Endothelial cell of umbilical vein (primary cell): ENCODE measurements around the gene GLRX.

ENCODE experiments used
- EZH2 ChIP-seq: IDR thresholded peaks from 2 replicates; pipeline ENCODE4 v1.6.1; 2012; ENCODE audit warnings: borderline replicate concordance, low read depth, mild to moderate bottlenecking, moderate library complexity, low read length, inconsistent platforms; ENCODE audit not compliant: severe bottlenecking
- GATA2 ChIP-seq: IDR thresholded peaks from 2 replicates; pipeline ENCODE4 v1.7.0; 2011; ENCODE audit warnings: low read depth, mild to moderate bottlenecking, moderate library complexity, mixed read lengths, low read length; ENCODE audit not compliant: insufficient read length, insufficient read depth
- JUN ChIP-seq: IDR thresholded peaks from 2 replicates; pipeline ENCODE4 v1.6.1; 2011; ENCODE audit warnings: borderline replicate concordance, low read depth; ENCODE audit not compliant: insufficient read length, insufficient read depth
- MAX ChIP-seq: IDR thresholded peaks from 2 replicates; pipeline ENCODE4 v1.6.1; 2011; ENCODE audit not compliant: insufficient read depth, insufficient read length
- POLR2A ChIP-seq: IDR thresholded peaks from 2 replicates; pipeline ENCODE4 v1.6.1; 2012; ENCODE audit warnings: low read depth, mild to moderate bottlenecking, control low read depth, low read length
- POLR2AphosphoS5 ChIP-seq: IDR thresholded peaks from 2 replicates; pipeline ENCODE4 v1.6.1; 2012; ENCODE audit warnings: low read depth, mild to moderate bottlenecking, control low read depth, low read length, moderate library complexity; ENCODE audit not compliant: insufficient read depth
- TF ChIP-seq, protein P1 (sequence below), 2 donors: IDR thresholded peaks; 1 replicate in 1 of 2; 2 replicates in 1 of 2; pipeline ENCODE4 v1.5.1; 2011; ENCODE audit warnings: low read length in 2 of 2, mild to moderate bottlenecking in 2 of 2, moderate library complexity in 2 of 2, control low read depth in 1 of 2, inconsistent platforms in 1 of 2, low read depth in 1 of 2; ENCODE audit not compliant: insufficient read depth in 1 of 2; ENCODE audit errors: extremely low read depth in 1 of 2

GRCh38 chr5:95850391-95850894, 27.9 kb upstream of the GLRX start:
- TF ChIP-seq, protein P1, sequence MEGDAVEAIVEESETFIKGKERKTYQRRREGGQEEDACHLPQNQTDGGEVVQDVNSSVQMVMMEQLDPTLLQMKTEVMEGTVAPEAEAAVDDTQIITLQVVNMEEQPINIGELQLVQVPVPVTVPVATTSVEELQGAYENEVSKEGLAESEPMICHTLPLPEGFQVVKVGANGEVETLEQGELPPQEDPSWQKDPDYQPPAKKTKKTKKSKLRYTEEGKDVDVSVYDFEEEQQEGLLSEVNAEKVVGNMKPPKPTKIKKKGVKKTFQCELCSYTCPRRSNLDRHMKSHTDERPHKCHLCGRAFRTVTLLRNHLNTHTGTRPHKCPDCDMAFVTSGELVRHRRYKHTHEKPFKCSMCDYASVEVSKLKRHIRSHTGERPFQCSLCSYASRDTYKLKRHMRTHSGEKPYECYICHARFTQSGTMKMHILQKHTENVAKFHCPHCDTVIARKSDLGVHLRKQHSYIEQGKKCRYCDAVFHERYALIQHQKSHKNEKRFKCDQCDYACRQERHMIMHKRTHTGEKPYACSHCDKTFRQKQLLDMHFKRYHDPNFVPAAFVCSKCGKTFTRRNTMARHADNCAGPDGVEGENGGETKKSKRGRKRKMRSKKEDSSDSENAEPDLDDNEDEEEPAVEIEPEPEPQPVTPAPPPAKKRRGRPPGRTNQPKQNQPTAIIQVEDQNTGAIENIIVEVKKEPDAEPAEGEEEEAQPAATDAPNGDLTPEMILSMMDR (IDR thresholded peaks at IDR 0.05; ENCODE audit: extremely low read depth in 1 of 2, insufficient read depth in 1 of 2, low read depth in 1 of 2, low read length in 2 of 2), result no peak
- TF ChIP-seq MAX (no peak), GATA2 (no peak), EZH2 (no peak), POLR2AphosphoS5 (no peak), JUN (no peak), POLR2A (no peak)
